HepG2 (cell line): ENCODE data around the gene OTOGL. TPM values are rescaled to one million over a fixed set of nuclear protein-coding genes. Genes with fewer than 3 reads are reported as not detected.

Experiments used
- ATAC-seq: fragments of 200-7000 bp; cut with Tn5 transposase; 3 replicates; pipeline ENCODE4 v1.9.1; 2020; ENCODE audit warnings: mild to moderate bottlenecking, moderate library complexity
- BruUV-seq: library from RNA; stranded (reverse); fragments of 400-500 nt; replicated peaks from 2 replicates; lab custom pipeline; 2021; lab: Mats Ljungman, UMichigan
- CTCF ChIA-PET: fragments of 300-600 bp; formaldehyde crosslinking; extraction: SDS; loops from one replicate; lab custom pipeline; 2021; ENCODE audit warnings: low total read pairs, inconsistent platforms, low intra/inter-chr PET ratio; lab: Yijun Ruan, JAX
- POLR2A ChIA-PET: fragments of 350-600 bp; sonication (Branson Sonifier 250); formaldehyde crosslinking; loops from one replicate; lab custom pipeline; 2020; ENCODE audit warnings: antibody characterized with exemption, inconsistent platforms; lab: Yijun Ruan, JAX
- DNase-seq: peaks from one replicate; pipeline ENCODE4 v3.0.0-alpha.2; 2015; ENCODE audit warnings: low spot score
- FAIRE-seq: peaks from 3 replicates; lab custom pipeline; 2011; peaks lifted over from hg19 to GRCh38; lab: Jason Lieb, UNC
- H2AFZ ChIP-seq: one replicate; pipeline ENCODE4 v1.6.1; 2011; ENCODE audit warnings: low read length, inconsistent platforms
- H3K27ac ChIP-seq: fragments of 300-600 bp; 3 replicates; pipeline ENCODE4 v1.8.0; 2011; ENCODE audit warnings: mixed run types, mild to moderate bottlenecking, mixed read lengths, low read length, inconsistent platforms; ENCODE audit not compliant: insufficient read depth; ENCODE audit errors: extremely low read length
- H3K27me3 ChIP-seq, 2 experiments: fragments of 200-600 bp in 1 of 2; 2 replicates in 1 of 2; 3 replicates in 1 of 2; pipeline versions ENCODE4 v1.6.0 to v1.8.0; 2011; ENCODE audit warnings: low read length in 2 of 2, mild to moderate bottlenecking in 2 of 2, moderate library complexity in 2 of 2, inconsistent platforms in 1 of 2; ENCODE audit not compliant: insufficient read depth in 2 of 2, control insufficient read depth in 1 of 2
- H3K36me3 ChIP-seq, 2 experiments: fragments of 200-600 bp in 1 of 2; replicated peaks in 1 of 2; 2 replicates in 1 of 2; 3 replicates in 1 of 2; pipeline versions ENCODE4 v1.5.1 to v1.8.0; 2011; ENCODE audit warnings: low read length in 2 of 2, inconsistent platforms in 1 of 2; ENCODE audit not compliant: insufficient read depth in 2 of 2, control insufficient read depth in 1 of 2
- H3K4me1 ChIP-seq: 2 replicates; pipeline ENCODE4 v1.5.1; 2012; ENCODE audit warnings: low read length, inconsistent platforms; ENCODE audit not compliant: insufficient read depth
- H3K4me2 ChIP-seq: 2 replicates; pipeline ENCODE4 v1.6.0; 2011; ENCODE audit warnings: low read depth, low read length, inconsistent platforms
- H3K4me3 ChIP-seq, 3 experiments: fragments of 200-600 bp in 1 of 3; sonication (generic), shearing (Covaris generic) in 1 of 3; replicated peaks in 1 of 3; 2 replicates each; pipeline ENCODE4 v1.5.1; 2011 to 2016; ENCODE audit warnings: low read length in 3 of 3, inconsistent platforms in 2 of 3, low read depth in 2 of 3, mild to moderate bottlenecking in 2 of 3, control low read depth in 1 of 3, mixed read lengths in 1 of 3; ENCODE audit not compliant: insufficient read depth in 1 of 3
- H3K79me2 ChIP-seq: one replicate; pipeline ENCODE4 v1.6.1; 2011; ENCODE audit warnings: low read length, inconsistent platforms; ENCODE audit not compliant: insufficient read depth
- H3K9ac ChIP-seq: 2 replicates; pipeline ENCODE4 v1.6.0; 2011; ENCODE audit warnings: mild to moderate bottlenecking, low read depth, low read length, inconsistent platforms; ENCODE audit not compliant: insufficient read depth
- H3K9me3 ChIP-seq: 2 replicates; pipeline ENCODE4 v1.5.1; 2012; ENCODE audit warnings: mild to moderate bottlenecking, low read length
- H4K20me1 ChIP-seq: 2 replicates; pipeline ENCODE4 v1.6.0; 2011; ENCODE audit warnings: inconsistent platforms, mild to moderate bottlenecking, low read length, moderate library complexity; ENCODE audit not compliant: insufficient read depth
- AGO1 ChIP-seq: fragments of 200-400 bp; formaldehyde crosslinking; IDR thresholded peaks from 2 replicates; pipeline ENCODE4 v1.6.1; 2017; ENCODE audit warnings: mild to moderate bottlenecking, low read depth, low read length, moderate library complexity; ENCODE audit not compliant: poor library complexity, severe bottlenecking
- GMEB1 ChIP-seq: sonication (generic); formaldehyde crosslinking; IDR thresholded peaks from 2 replicates; pipeline ENCODE4 v1.5.1; 2020; ENCODE audit warnings: missing genetic modification reagents, mild to moderate bottlenecking, borderline replicate concordance
- MAFK ChIP-seq, 2 experiments: IDR thresholded peaks in 1 of 2; conservative IDR thresholded peaks in 1 of 2; 2 replicates each; pipeline ENCODE4 v1.6.1; 2011; ENCODE audit warnings: improper control_type of control experiment in 2 of 2, low read length in 2 of 2
- MXD1 ChIP-seq: sonication (generic); formaldehyde crosslinking; IDR thresholded peaks from 2 replicates; pipeline ENCODE4 v1.4.0; 2020; ENCODE audit warnings: mild to moderate bottlenecking, missing genetic modification reagents
- SNAPC2 ChIP-seq: sonication (generic); formaldehyde crosslinking; IDR thresholded peaks from 2 replicates; pipeline ENCODE4 v1.8.1; 2022; ENCODE audit warnings: mild to moderate bottlenecking, missing genetic modification reagents
- ZFY ChIP-seq: sonication (generic); formaldehyde crosslinking; IDR thresholded peaks from 2 replicates; pipeline ENCODE4 v1.4.0; 2020; ENCODE audit warnings: missing genetic modification reagents
- ZMYM3 ChIP-seq: sonication (generic); formaldehyde crosslinking; IDR thresholded peaks from 2 replicates; pipeline ENCODE4 v1.5.1; 2020; ENCODE audit warnings: mild to moderate bottlenecking, missing genetic modification reagents
- ZNF501 ChIP-seq: sonication (generic); formaldehyde crosslinking; IDR thresholded peaks from 2 replicates; pipeline ENCODE4 v1.5.1; 2020; ENCODE audit warnings: mild to moderate bottlenecking, moderate library complexity, missing genetic modification reagents
- ZNF616 ChIP-seq: sonication (generic); formaldehyde crosslinking; IDR thresholded peaks from 2 replicates; pipeline ENCODE4 v1.5.0; 2020; ENCODE audit warnings: low read depth, mild to moderate bottlenecking, missing genetic modification reagents
- ZNF746 ChIP-seq: sonication (generic); formaldehyde crosslinking; IDR thresholded peaks from 2 replicates; pipeline ENCODE4 v1.8.0; 2022; ENCODE audit warnings: mild to moderate bottlenecking, missing genetic modification reagents
- ZNF747 ChIP-seq: sonication (generic); formaldehyde crosslinking; IDR thresholded peaks from 2 replicates; pipeline ENCODE4 v1.8.1; 2023; ENCODE audit warnings: missing genetic modification reagents, mild to moderate bottlenecking, borderline replicate concordance
- ZNF792 ChIP-seq: IDR thresholded peaks from 2 replicates; pipeline ENCODE4 v1.6.1; 2016
- WGBS: methylation state at CpG from one replicate; pipeline ENCODE4 v1.1.6; 2017; ENCODE audit warnings: low lambda C conversion rate; 5-methylcytosine and 5-hydroxymethylcytosine counted together
- in situ Hi-C: cut with HindIII; loops from 2 replicates; pipeline ENCODE4 v1.10.0; 2017; ENCODE audit warnings: low pct_unique_long_range_greater_than_20kb; ENCODE audit not compliant: extremely low pct_ligation_motif_present
- intact Hi-C: fragments of 100-400 bp; cut with micrococcal nuclease; formaldehyde crosslinking; loops from one replicate; pipeline ENCODE4 v1.10.0; 2022; ENCODE audit not compliant: unreplicated experiment
- polyA plus RNA-seq, 8 experiments: library from polyadenylated mRNA; depleted of rRNA in 3 of 8; stranded (reverse) in 7 of 8; unstranded in 1 of 8; fragments of >200 nt; fragmentation: Illumina TruSeq in 4 of 8; extraction: Trizol in 4 of 8; gene quantifications; 2 replicates each; pipeline versions ENCODE4 v1.2.1 to v1.2.3, GENCODE V29; 2011 to 2016; ENCODE audit warnings: low read depth in 4 of 8, missing spikeins in 1 of 8, mixed read lengths in 1 of 8; ENCODE audit not compliant: insufficient read depth in 1 of 8
- total RNA-seq, 5 experiments: library from RNA; depleted of rRNA; stranded (reverse); fragments of >200 nt; fragmentation: Illumina TruSeq; extraction: Trizol; gene quantifications; 2 replicates each; pipeline ENCODE4 v1.2.3, GENCODE V29; 2016; ENCODE audit warnings: low read depth in 1 of 5

OTOGL gene
- total and polyA plus RNA-seq, 2 of the 13 experiments (the other 11 are each of a cell fraction or from before 2014, with no cell fraction given) = not detected

- TF ChIP-seq ZNF501 (CRISPR knock-in tag) (no peak), ZNF746 (CRISPR knock-in tag) (no peak), ZNF792 (CRISPR knock-in tag) (no peak)
- TF ChIP-seq, all 625 proteins: peak for 25
Observed at GRCh38 chr12:80353254-80353653, 253.9 kb downstream of the OTOGL start (continued).

- Histone ChIP-seq H3K4me3 (no peak overlapping the region), H3K4me1 (peaks cover 19% of the 10 kb centered on the region), H3K27ac (no peak overlapping the region), H3K79me2 (no peaks in the 10 kb centered on the region)
- no peak for TF ChIP-seq SNAPC2 (CRISPR knock-in tag)
- TF ChIP-seq ZNF747 (CRISPR knock-in tag) = no peak
- no peak for TF ChIP-seq ZNF616 (CRISPR knock-in tag)
- TF ChIP-seq AGO1 = no peak
- no peak for TF ChIP-seq ZFY (CRISPR knock-in tag)
- TF ChIP-seq GMEB1 (CRISPR knock-in tag) = no peak
- TF ChIP-seq MAFK (conservative IDR thresholded peaks at IDR 0.05 in 1 of 2, IDR thresholded peaks at IDR 0.05 in 1 of 2; ENCODE audit: low read length in 2 of 2) = no peak
- no peak for TF ChIP-seq MXD1 (CRISPR knock-in tag)
- no peak for TF ChIP-seq ZMYM3
- TF ChIP-seq, all 625 proteins: peak for 0
- H2AFZ ChIP-seq = no peak overlapping the region
- H4K20me1 ChIP-seq = no peaks in the 10 kb centered on the region
- BruUV-seq = no TSS peak
- WGBS = 5% methylated on average over 2 of the region's 2 CpGs
- H3K9me3 ChIP-seq = no peaks in the 10 kb centered on the region
- intact Hi-C loops (no loop called here), in situ Hi-C loops (no loop called here)
- FAIRE-seq (no peak), ATAC-seq (no peak), DNase-seq (no peak)
- H3K4me2 ChIP-seq = no peak overlapping the region
- no peaks in the 10 kb centered on the region for H3K36me3 ChIP-seq
- H3K9ac ChIP-seq = no peak overlapping the region
- ChIA-PET CTCF (no interaction called here), POLR2A (no interaction called here)
- H3K27me3 ChIP-seq = no peaks in the 10 kb centered on the region
Observed at GRCh38 chr12:80356097-80356496, 256.8 kb downstream of the OTOGL start.
